Pulmonary artery endothelial cell (primary cell): ENCODE results near the gene HIVEP1. TPM values are rescaled to one million over a fixed set of nuclear protein-coding genes. Genes with fewer than 3 reads are reported as not detected.
"Not testable (repeated sequence)": the region's sequence is repeated elsewhere in the genome, so short reads cannot be mapped to it uniquely, and the experiment has no call there.

Experiments used
- DNase-seq: peaks from one replicate; pipeline ENCODE4 v3.0.0-alpha.2; 2011; ENCODE audit warnings: low read depth, low spot score
- total RNA-seq: library from RNA; depleted of rRNA; stranded (reverse); fragments of >200 nt; gene quantifications from 2 replicates; pipeline ENCODE4 v1.2.3, GENCODE V29; 2014

Gene HIVEP1
- total RNA-seq, 1 donor from 2014 or later, result 11.0 TPM

GRCh38 chr6:12083302-12083701 is 71.2 kb downstream of the HIVEP1 start:
- no peak for DNase-seq

- no peak for DNase-seq
Measured at GRCh38 chr6:12083763-12084162, 71.7 kb downstream of the HIVEP1 start.

- no peak for DNase-seq
Measured at GRCh38 chr6:12084681-12085080, 72.6 kb downstream of the HIVEP1 start.

DNA sequence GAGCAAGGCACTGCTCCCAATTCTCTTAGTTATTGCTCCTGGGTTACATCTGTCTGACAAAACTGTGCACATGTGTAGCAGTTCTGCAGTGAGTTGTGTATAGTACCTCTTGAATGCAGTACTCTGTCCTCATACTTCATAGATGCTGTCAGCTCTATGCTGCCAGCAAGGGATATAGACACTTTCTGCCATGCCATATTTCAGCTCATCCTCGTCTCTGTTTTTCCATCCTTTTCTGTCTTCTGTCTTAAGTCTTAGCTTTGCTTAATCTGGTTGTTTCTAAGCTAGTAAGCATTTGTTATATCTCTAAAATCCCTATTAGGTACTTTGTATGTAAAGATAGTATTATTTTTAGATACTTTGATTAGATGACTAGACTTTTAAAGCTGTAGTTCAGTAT is 76.4 kb downstream of the HIVEP1 start:
- DNase-seq, result no peak

GRCh38 chr6:12090714-12091113 is 78.6 kb downstream of the HIVEP1 start:
- no peak for DNase-seq

DNA sequence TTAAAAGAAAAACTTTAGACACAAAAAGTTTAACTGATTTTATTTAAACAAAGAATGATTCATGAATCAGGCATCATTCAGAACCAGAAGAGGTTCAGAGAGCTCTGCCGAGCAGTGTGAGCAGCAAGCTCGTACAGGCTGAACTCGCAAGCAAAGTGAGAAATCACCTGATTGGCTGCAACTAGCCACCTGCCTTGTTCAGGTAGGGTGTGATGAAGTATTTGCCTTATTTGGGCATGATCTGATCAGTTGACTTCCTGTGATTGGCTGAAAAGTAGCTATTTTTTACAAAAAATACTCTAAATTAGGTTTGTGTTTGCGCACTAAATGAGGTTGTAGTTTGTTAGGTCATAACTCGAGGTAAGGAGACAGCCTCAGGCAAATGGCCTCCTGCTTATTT is 80.7 kb downstream of the HIVEP1 start:
- DNase-seq, result no peak

- DNase-seq, result no peak
Measured at GRCh38 chr6:12094689-12095088, 82.6 kb downstream of the HIVEP1 start.

GRCh38 chr6:12096342-12096741 is 84.2 kb downstream of the HIVEP1 start:
- no peak for DNase-seq

DNA sequence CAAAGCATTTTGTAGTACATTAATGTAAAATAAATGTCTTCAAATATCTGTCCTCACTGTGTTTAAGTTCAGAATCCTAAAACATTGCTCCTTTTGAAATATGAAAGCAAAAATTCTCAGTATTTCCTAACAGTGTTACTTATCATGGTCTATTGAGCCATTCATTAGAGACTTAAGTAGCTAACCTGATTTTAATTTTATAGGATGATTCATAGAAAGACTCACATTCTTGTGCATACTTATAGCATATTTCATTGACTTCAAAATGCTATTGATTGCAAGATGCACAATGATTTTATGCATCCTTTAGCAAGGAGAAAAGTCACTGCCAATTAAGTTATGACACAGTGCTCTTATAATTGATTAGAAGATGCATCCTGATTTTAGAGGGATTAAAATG is 85.7 kb downstream of the HIVEP1 start:
- no peak for DNase-seq

- DNase-seq, result no peak
Measured at GRCh38 chr6:12099623-12100338, 87.7 kb downstream of the HIVEP1 start.

DNA sequence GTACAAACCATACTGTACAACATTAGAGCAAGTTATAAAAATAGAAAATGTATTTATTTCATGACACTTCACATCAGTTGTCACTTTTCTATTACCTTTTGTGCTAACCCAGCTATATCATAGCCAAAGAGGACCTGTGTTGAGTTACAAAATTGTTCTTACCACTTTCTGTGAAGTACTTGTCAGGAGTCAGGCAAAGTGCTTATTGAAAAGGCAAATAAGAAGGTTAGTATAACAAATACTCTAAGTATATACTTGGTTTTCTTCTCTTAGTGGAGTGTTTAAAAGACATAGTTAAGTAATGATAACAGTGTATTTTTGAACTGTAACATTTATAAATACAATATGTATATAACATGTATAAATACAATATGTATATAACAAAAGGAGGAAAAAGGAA is 88.9 kb downstream of the HIVEP1 start:
- no peak for DNase-seq

GRCh38 chr6:12101653-12102312 is 89.7 kb downstream of the HIVEP1 start:
- no peak for DNase-seq

GRCh38 chr6:12102350-12102749 is 90.2 kb downstream of the HIVEP1 start:
- DNase-seq, result no peak

DNA sequence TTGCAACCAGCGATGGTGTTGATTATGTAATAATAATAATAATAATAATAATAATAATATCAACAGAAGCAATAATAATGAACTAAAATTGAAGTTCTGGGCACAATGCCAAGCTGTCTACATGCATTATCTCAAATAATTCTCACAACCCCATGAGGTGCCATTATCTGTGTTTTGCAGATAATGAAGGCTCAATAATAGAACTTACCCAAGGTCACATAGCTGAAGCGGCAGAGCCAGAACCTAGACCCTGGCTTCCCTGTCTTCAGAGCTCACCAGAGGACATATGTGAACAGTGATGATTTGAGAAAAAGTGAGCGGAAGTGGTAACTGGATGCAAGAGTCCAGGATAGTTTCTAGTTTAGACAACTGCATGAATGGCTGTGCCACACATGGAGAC is 91.0 kb downstream of the HIVEP1 start:
- DNase-seq, result no peak

- DNase-seq, result no peak
Measured at GRCh38 chr6:12105271-12105670, 93.2 kb downstream of the HIVEP1 start.

DNA sequence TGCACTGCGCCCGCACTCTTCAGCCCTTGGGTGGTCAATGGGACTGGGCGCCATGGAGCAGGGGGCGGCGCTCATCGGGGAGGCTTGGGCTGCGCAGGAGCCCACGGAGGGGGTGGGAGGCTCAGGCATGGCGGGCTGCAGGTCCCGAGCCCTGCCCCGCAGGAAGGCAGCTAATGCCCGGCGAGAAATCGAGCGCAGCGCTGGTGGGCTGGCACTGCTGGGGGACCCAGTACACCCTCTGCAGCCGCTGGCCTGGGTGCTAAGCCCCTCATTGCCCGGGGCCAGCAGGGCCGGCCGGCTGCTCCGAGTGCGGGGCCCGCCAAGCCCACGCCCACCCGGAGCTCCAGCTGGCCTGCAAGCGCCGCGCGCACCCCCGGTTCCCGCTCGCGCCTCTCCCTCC is 96.3 kb downstream of the HIVEP1 start:
- not testable (repeated sequence) for DNase-seq

DNA sequence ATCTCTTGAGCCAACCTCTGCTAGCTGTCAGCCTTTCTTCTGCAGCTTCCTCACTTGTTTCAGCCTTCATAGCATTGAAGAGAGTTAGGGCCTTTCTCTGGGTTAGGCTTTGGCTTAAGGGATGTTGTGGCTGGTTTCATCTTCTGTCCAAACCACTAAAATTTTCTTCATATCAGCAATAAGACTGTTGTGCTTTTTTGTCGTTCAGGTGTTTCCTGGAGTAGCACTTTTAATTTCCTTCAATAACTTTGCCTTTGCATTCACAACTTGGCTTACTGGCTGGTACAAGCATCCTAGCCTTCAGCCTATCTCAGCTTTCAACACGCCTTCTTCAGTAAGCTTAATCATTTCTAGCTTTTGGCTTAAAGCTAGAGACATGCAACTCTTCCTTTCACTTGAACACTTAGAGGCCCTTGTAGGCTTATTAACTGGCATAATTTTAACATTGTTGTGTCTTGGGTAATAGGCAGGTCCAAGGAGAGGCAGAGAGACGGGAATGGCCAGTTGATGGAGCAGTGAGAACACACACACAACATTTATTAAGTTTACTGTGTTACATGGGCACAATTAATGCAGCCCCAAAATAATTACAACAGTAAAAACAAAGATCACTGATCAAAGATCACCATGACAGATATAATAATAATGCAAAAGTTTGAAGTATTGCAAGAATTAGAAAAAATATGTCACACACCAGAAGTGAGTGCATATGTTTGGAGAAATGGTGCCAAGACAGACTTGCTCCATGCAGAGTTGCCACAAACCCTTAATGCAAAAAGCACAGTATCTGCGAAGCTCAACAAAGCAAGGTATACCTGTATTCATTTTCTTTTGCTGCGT is 98.6 kb downstream of the HIVEP1 start:
- no peak for DNase-seq

GRCh38 chr6:12111363-12111670 is 99.2 kb downstream of the HIVEP1 start:
- no peak for DNase-seq

DNA sequence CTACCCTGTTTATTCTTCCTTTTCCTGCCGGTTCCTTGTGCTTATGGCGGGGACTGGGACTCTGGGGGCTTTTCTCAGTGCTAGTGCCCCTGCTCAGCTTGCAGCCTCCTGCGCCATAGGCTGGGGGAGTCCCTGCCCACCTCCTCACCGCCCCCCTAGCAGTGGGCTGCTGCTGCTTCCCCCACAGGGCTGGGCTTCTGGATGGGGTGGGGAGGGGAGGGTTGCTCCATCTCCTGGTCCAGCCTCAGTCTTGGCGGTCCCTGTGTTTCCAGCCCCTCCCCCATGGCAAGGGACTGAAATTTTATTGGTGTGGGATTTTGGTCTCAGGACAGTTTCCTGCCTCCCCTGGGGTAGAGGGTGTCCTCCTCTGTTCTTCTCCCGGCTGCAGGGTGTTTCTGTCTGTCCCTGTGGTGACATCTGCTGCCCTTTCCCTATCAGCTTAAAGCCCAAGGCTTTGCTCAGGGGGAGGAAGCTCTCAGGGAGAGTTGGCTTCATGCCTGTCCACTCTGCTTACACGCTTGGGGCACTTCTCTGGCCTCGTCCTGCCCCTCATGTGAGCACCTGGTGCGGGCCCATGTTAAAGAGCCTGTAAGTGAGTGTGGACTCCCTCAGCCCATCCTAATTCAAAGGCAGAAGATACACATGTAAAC is 100.6 kb downstream of the HIVEP1 start:
- DNase-seq, result no peak

DNA sequence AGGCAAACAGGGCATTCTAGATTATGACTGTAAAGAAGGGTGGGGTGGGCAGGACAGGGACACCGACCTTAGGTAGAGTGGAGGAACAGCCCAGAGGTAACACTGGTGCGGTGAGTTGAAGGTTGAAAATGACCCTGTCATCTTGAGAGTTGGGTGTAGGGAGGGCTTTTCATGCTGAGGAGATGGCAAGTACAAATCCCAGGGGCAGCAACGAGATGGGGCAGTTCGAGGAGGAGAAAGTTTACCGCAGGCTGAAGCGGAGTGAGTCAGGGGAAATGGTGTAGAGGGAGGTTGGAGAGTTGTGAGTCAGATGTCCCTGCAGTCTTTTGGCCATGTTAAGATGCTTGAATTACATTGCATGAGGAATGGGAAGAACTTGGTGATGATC is 101.1 kb downstream of the HIVEP1 start:
- peak; percentile 27 for DNase-seq

GRCh38 chr6:12114055-12114503 is 102.0 kb downstream of the HIVEP1 start:
- no peak for DNase-seq

DNA sequence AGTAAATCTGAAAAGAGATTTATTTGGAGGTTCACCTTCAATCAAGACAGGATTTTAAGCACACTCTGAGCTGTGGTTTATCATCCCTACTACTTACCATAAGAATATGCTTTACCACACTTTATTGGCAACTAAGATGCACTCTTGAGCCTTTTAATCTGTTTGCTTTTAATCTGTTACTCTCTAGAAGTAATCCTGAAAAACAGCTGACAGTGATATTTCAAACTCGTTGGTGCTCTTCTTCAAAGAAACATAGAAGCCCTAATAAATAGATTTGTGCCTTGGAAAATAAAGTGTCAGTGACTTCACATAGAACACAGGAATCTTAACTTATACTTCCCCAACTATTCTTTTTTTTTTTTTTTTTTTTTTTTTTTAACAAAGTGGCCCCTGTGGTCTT is 102.9 kb downstream of the HIVEP1 start:
- DNase-seq, result no peak
